Trophoblast cell (in vitro differentiated cells and primary cell): ENCODE measurements around the gene TSC2.

Source experiments
- DNase-seq, 2 donors: peaks; one replicate each; pipeline ENCODE4 v3.0.0-alpha.2; 2016
- H2AFZ ChIP-seq: 2 replicates; pipeline ENCODE4 v1.6.1; 2013; ENCODE audit warnings: low read length, moderate library complexity, mild to moderate bottlenecking; ENCODE audit not compliant: insufficient read depth, poor library complexity
- H2AK5ac ChIP-seq: 2 replicates; pipeline ENCODE4 v1.6.1; 2013; ENCODE audit warnings: mild to moderate bottlenecking, low read length
- H2BK120ac ChIP-seq: 2 replicates; pipeline ENCODE4 v1.6.1; 2013; ENCODE audit warnings: low read length, mild to moderate bottlenecking, moderate library complexity; ENCODE audit not compliant: insufficient read depth, poor library complexity
- H2BK12ac ChIP-seq: 2 replicates; pipeline ENCODE4 v1.6.1; 2013; ENCODE audit warnings: mild to moderate bottlenecking, low read length, moderate library complexity
- H2BK5ac ChIP-seq: 2 replicates; pipeline ENCODE4 v1.6.1; 2013; ENCODE audit warnings: low read length, low read depth, moderate library complexity, mild to moderate bottlenecking; ENCODE audit not compliant: poor library complexity
- H3K14ac ChIP-seq: 2 replicates; pipeline ENCODE4 v1.6.1; 2013; ENCODE audit warnings: mild to moderate bottlenecking, low read length
- H3K18ac ChIP-seq: 2 replicates; pipeline ENCODE4 v1.6.1; 2013; ENCODE audit warnings: mild to moderate bottlenecking, low read length
- H3K23ac ChIP-seq: 2 replicates; pipeline ENCODE4 v1.6.1; 2013; ENCODE audit warnings: low read length
- H3K27ac ChIP-seq: 2 replicates; pipeline ENCODE4 v1.5.1; 2013; ENCODE audit warnings: low read depth, mild to moderate bottlenecking, inconsistent platforms, low read length, moderate library complexity
- H3K27me3 ChIP-seq: 2 replicates; pipeline ENCODE4 v1.6.1; 2013; ENCODE audit warnings: inconsistent platforms, mild to moderate bottlenecking, low read length, moderate library complexity; ENCODE audit not compliant: insufficient read depth
- H3K36me3 ChIP-seq, 2 experiments: 1 replicate in 1 of 2; 2 replicates in 1 of 2; pipeline ENCODE4 v1.6.1; 2013; ENCODE audit warnings: low read length in 2 of 2, mild to moderate bottlenecking in 2 of 2, moderate library complexity in 1 of 2; ENCODE audit not compliant: insufficient read depth in 2 of 2, control insufficient read depth in 1 of 2
- H3K4ac ChIP-seq: 2 replicates; pipeline ENCODE4 v1.6.1; 2013; ENCODE audit warnings: low read depth, mild to moderate bottlenecking, low read length, moderate library complexity
- H3K4me1 ChIP-seq, 2 experiments: 1 replicate in 1 of 2; 2 replicates in 1 of 2; pipeline ENCODE4 v1.6.1; 2013; ENCODE audit warnings: low read length in 2 of 2, mild to moderate bottlenecking in 2 of 2, moderate library complexity in 1 of 2; ENCODE audit not compliant: insufficient read depth in 2 of 2, control insufficient read depth in 1 of 2
- H3K4me2 ChIP-seq: 2 replicates; pipeline ENCODE4 v1.6.1; 2013; ENCODE audit warnings: inconsistent platforms, mild to moderate bottlenecking, low read length, moderate library complexity
- H3K4me3 ChIP-seq: 2 replicates; pipeline ENCODE4 v1.5.1; 2013; ENCODE audit warnings: mild to moderate bottlenecking, low read depth, low read length, inconsistent platforms
- H3K79me1 ChIP-seq: one replicate; pipeline ENCODE4 v1.6.1; 2013; ENCODE audit warnings: low read length
- H3K79me2 ChIP-seq: 2 replicates; pipeline ENCODE4 v1.6.1; 2013; ENCODE audit warnings: low read length, mild to moderate bottlenecking; ENCODE audit not compliant: control insufficient read depth, insufficient read depth, poor library complexity
- H3K9ac ChIP-seq: 2 replicates; pipeline ENCODE4 v1.6.1; 2013; ENCODE audit warnings: mild to moderate bottlenecking, low read length
- H3K9me3 ChIP-seq: 2 replicates; pipeline ENCODE4 v1.6.1; 2013; ENCODE audit warnings: low read depth, mild to moderate bottlenecking, control low read depth, inconsistent platforms, low read length; ENCODE audit not compliant: insufficient read depth
- H4K12ac ChIP-seq: 2 replicates; pipeline ENCODE4 v1.6.1; 2013; ENCODE audit warnings: low read depth, mild to moderate bottlenecking, low read length, moderate library complexity
- H4K8ac ChIP-seq: 2 replicates; pipeline ENCODE4 v1.6.1; 2013; ENCODE audit warnings: low read depth, mild to moderate bottlenecking, low read length, moderate library complexity
- H4K91ac ChIP-seq: one replicate; pipeline ENCODE4 v1.6.1; 2013; ENCODE audit warnings: low read depth, mild to moderate bottlenecking, low read length, moderate library complexity
- WGBS: extraction: QIAGEN DNeasy Blood & Tissue Kit; methylation state at CpG from one replicate; pipeline ENCODE4 v1.1.7; 2013; ENCODE audit warnings: missing lambda C conversion rate; ENCODE audit not compliant: insufficient read length, insufficient coverage; ENCODE audit errors: extremely low coverage; 5-methylcytosine and 5-hydroxymethylcytosine counted together

The TSC2 gene

DNA sequence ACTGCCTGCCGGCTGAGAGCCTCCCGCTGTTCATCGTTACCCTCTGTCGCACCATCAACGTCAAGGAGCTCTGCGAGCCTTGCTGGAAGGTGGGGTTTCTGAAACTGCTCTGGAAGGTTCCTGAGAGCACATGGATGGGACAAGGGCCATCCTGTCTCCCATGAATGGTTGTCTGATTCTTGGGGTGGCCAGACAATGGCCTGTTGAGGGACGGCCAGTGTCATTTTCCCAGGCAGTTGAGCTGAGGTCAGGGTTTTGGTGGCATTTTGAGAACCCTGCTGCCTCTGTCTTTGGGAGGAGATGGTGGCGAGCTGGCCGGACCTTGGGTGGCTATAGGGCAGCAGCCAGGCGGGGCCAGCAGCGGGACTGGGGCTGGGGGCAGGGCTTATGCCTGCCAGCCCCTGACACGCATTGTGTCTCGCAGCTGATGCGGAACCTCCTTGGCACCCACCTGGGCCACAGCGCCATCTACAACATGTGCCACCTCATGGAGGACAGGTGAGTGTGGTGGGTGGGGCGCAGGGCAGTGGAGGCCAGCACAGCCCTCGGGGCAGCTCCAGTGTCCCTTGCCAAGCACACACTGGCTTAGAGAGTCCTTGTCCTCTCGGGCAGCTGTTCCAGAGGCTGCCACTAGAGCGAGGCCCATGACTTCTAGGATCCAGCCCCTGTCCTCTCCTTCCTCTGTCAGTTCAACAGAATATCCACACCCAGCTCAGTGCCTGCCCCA is 9.1 kb downstream of the TSC2 start:
- no peak overlapping the region for H3K4me2 ChIP-seq
- H2AFZ ChIP-seq, result no peak overlapping the region
- H2BK5ac ChIP-seq, result no peak overlapping the region
- no peak overlapping the region for H3K9ac ChIP-seq
- DNase-seq, result no peak
- no peaks in the 10 kb centered on the region for H3K79me1 ChIP-seq
- no peak overlapping the region for H3K27ac ChIP-seq
- H3K4ac ChIP-seq, result no peak overlapping the region
- no peak overlapping the region for H4K91ac ChIP-seq
- no CpG with 5 or more reads among the region's 19 CpGs for WGBS
- no peak overlapping the region for H4K12ac ChIP-seq
- H3K27me3 ChIP-seq, result no peaks in the 10 kb centered on the region
- H3K23ac ChIP-seq, result no peak overlapping the region
- no peaks in the 10 kb centered on the region for H3K79me2 ChIP-seq
- H3K9me3 ChIP-seq, result peaks cover 6% of the 10 kb centered on the region
- no peak overlapping the region for H3K14ac ChIP-seq
- no peak overlapping the region for H3K4me3 ChIP-seq
- no peak overlapping the region for H4K8ac ChIP-seq
- no peak overlapping the region for H2BK120ac ChIP-seq
- H3K4me1 ChIP-seq, result no peaks in the 10 kb centered on the region
- peaks cover 70 to 75% of the 10 kb centered on the region in 2 experiments for H3K36me3 ChIP-seq
- H3K18ac ChIP-seq, result no peak overlapping the region
- H2AK5ac ChIP-seq, result no peak overlapping the region
- no peak overlapping the region for H2BK12ac ChIP-seq

DNA sequence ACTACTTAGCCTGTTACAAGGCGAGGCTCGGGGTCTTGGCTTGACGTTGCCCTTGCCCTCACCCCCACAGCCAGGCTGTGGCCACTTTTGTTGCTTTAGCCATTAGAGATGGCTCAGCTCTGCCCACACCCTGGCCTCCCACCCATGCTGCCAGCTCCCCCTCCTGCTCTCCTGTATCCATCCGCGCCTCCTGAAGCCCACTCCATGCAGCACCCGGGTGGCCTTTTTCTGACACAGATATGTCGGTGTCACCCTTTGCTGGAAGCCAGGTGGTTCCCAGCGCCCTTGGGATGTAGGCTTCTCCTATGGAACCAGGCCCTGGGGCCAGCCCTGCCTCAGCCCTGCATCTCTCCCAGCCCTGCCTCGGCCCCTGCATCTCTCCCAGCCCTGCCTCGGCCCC is 9.7 kb downstream of the TSC2 start:
- WGBS, result no CpG with 5 or more reads among the region's 10 CpGs
- no peak overlapping the region for H2BK12ac ChIP-seq

DNA sequence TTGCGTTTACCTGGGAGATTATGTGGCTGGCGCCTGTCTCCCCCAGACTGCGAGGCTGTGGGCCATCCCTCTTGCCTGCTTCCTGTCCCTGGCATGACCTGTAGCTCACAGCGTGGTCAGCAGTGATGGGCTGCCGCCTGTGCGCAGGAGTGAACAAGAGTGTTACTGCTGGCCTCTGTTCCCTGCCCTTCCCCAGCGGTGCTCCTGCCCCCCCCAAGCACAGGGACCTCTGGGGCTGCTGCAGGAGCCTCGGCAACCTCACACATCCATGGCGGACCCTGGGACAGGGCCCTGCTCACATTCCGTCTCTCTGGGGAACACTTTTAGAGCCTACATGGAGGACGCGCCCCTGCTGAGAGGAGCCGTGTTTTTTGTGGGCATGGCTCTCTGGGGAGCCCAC is 10.6 kb downstream of the TSC2 start:
- no CpG with 5 or more reads among the region's 13 CpGs for WGBS
- no peak overlapping the region for H3K4me2 ChIP-seq
- DNase-seq, result no peak

More for the DNA sequence above, 9.7 kb downstream of the TSC2 start:
- H3K4me3 ChIP-seq, result no peak overlapping the region
- H2BK120ac ChIP-seq, result no peak overlapping the region
- H3K9ac ChIP-seq, result no peak overlapping the region
- H3K79me1 ChIP-seq, result no peaks in the 10 kb centered on the region
- H2BK5ac ChIP-seq, result no peak overlapping the region
- no peak overlapping the region for H3K4ac ChIP-seq
- H4K8ac ChIP-seq, result no peak overlapping the region
- H3K18ac ChIP-seq, result no peak overlapping the region
- H3K27me3 ChIP-seq, result no peaks in the 10 kb centered on the region
- H4K91ac ChIP-seq, result no peak overlapping the region
- H2AFZ ChIP-seq, result no peak overlapping the region
- no peaks in the 10 kb centered on the region for H3K79me2 ChIP-seq
- no peak for DNase-seq
- H4K12ac ChIP-seq, result no peak overlapping the region
- peaks cover 71 to 75% of the 10 kb centered on the region in 2 experiments for H3K36me3 ChIP-seq
- H3K23ac ChIP-seq, result no peak overlapping the region
- no peak overlapping the region for H3K14ac ChIP-seq
- no peak overlapping the region for H3K4me2 ChIP-seq
- no peaks in the 10 kb centered on the region for H3K4me1 ChIP-seq
- H2AK5ac ChIP-seq, result no peak overlapping the region
- no peak overlapping the region for H3K27ac ChIP-seq
- H3K9me3 ChIP-seq, result peaks cover 6% of the 10 kb centered on the region

DNA sequence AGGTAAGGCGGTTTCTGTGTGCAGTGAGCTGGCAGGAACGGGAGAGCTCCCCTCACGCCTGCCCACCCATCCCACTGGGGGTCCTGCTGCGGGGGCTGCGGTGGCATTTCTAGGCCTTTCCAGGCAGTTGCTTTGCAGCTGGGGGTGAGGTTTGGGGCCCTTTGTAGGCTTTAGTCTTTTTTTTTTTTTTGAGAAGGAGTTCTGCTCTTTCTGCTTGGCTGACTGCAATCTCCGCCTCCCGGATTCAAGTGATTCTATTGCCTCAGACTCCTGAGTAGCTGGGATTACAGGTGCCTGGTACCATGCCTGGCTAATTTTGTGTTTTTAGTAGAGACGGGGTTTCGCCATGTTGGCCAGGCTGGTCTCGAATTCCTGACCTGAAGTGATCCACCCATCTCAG is 11.1 kb downstream of the TSC2 start:
- no peaks in the 10 kb centered on the region for H3K4me1 ChIP-seq
- H3K27me3 ChIP-seq, result no peaks in the 10 kb centered on the region
- WGBS, result no CpG with 5 or more reads among the region's 10 CpGs
- no peak overlapping the region for H3K23ac ChIP-seq
- H2BK5ac ChIP-seq, result no peak overlapping the region
- H3K79me1 ChIP-seq, result no peaks in the 10 kb centered on the region
- no peak overlapping the region for H3K9ac ChIP-seq
- H3K27ac ChIP-seq, result no peak overlapping the region
- no peak for DNase-seq
- no peak overlapping the region for H4K12ac ChIP-seq
- H3K4ac ChIP-seq, result no peak overlapping the region
- no peak overlapping the region for H2AFZ ChIP-seq
- H3K14ac ChIP-seq, result no peak overlapping the region
- H3K79me2 ChIP-seq, result no peaks in the 10 kb centered on the region
- H4K8ac ChIP-seq, result no peak overlapping the region
- H3K9me3 ChIP-seq, result peaks cover 4% of the 10 kb centered on the region
- H2BK12ac ChIP-seq, result no peak overlapping the region
- no peak overlapping the region for H4K91ac ChIP-seq
- H3K36me3 ChIP-seq, result peaks cover 71 to 75% of the 10 kb centered on the region in 2 experiments
- no peak overlapping the region for H2BK120ac ChIP-seq
- no peak overlapping the region for H3K4me2 ChIP-seq
- H3K18ac ChIP-seq, result no peak overlapping the region
- no peak overlapping the region for H3K4me3 ChIP-seq
- no peak overlapping the region for H2AK5ac ChIP-seq

More for the DNA sequence above, 10.6 kb downstream of the TSC2 start:
- H4K91ac ChIP-seq, result no peak overlapping the region
- no peak overlapping the region for H3K4ac ChIP-seq
- H3K18ac ChIP-seq, result no peak overlapping the region
- H3K9ac ChIP-seq, result no peak overlapping the region
- no peaks in the 10 kb centered on the region for H3K79me1 ChIP-seq
- H4K12ac ChIP-seq, result no peak overlapping the region
- H2AK5ac ChIP-seq, result no peak overlapping the region
- peaks cover 71 to 75% of the 10 kb centered on the region in 2 experiments for H3K36me3 ChIP-seq
- H3K23ac ChIP-seq, result no peak overlapping the region
- no peak overlapping the region for H4K8ac ChIP-seq
- H3K9me3 ChIP-seq, result peaks cover 6% of the 10 kb centered on the region
- H3K27ac ChIP-seq, result no peak overlapping the region
- no peak overlapping the region for H3K4me3 ChIP-seq
- no peak overlapping the region for H2BK120ac ChIP-seq
- no peak overlapping the region for H3K14ac ChIP-seq
- H3K79me2 ChIP-seq, result no peaks in the 10 kb centered on the region
- H3K27me3 ChIP-seq, result no peaks in the 10 kb centered on the region
- no peaks in the 10 kb centered on the region for H3K4me1 ChIP-seq
- H2AFZ ChIP-seq, result no peak overlapping the region
- H2BK12ac ChIP-seq, result no peak overlapping the region
- no peak overlapping the region for H2BK5ac ChIP-seq
